ACC112 (cell line): ENCODE measurements around the gene DENND1A.
"Not testable (repeated sequence)": the region's sequence is repeated elsewhere in the genome, so short reads cannot be mapped to it uniquely, and the experiment has no call there.

ENCODE experiments used
- H2AFZ ChIP-seq: fragments of 200-600 bp; sonication (generic); one replicate; pipeline ENCODE4 v1.6.0; 2017; ENCODE audit warnings: antibody characterized with exemption, low read length; ENCODE audit not compliant: unreplicated experiment
- H3K27ac ChIP-seq: fragments of 200-600 bp; sonication (generic); 2 replicates; pipeline ENCODE4 v1.5.1; 2014; ENCODE audit warnings: low read depth, mild to moderate bottlenecking, antibody characterized with exemption, low read length, moderate library complexity
- H3K27me3 ChIP-seq: fragments of 200-600 bp; sonication (generic); 2 replicates; pipeline ENCODE4 v1.6.1; 2014; ENCODE audit warnings: mild to moderate bottlenecking, antibody characterized with exemption, low read length, moderate library complexity, mixed read lengths; ENCODE audit not compliant: insufficient read depth
- H3K36me3 ChIP-seq: fragments of 200-600 bp; sonication (generic); 2 replicates; pipeline ENCODE4 v1.6.1; 2016; ENCODE audit warnings: mild to moderate bottlenecking, antibody characterized with exemption, low read length, moderate library complexity, mixed read lengths; ENCODE audit not compliant: insufficient read depth
- H3K4me1 ChIP-seq: fragments of 200-600 bp; sonication (generic); one replicate; pipeline ENCODE4 v1.6.1; 2016; ENCODE audit warnings: low read length, mixed read lengths; ENCODE audit not compliant: insufficient read depth, unreplicated experiment, control insufficient read depth
- H3K4me3 ChIP-seq: fragments of 200-600 bp; sonication (generic); 2 replicates; pipeline ENCODE4 v1.5.1; 2014; ENCODE audit warnings: mild to moderate bottlenecking, low read depth, low read length
- H3K79me2 ChIP-seq: fragments of 200-600 bp; sonication (generic); one replicate; pipeline ENCODE4 v1.6.0; 2016; ENCODE audit warnings: low read length; ENCODE audit not compliant: control insufficient read depth, unreplicated experiment, insufficient read depth

Gene DENND1A

GRCh38 chr9:123400926-123401503 lies 528.9 kb downstream of the DENND1A start:
- Histone ChIP-seq H3K4me1 (no peaks in the 10 kb centered on the region), H3K79me2 (no peaks in the 10 kb centered on the region), H3K4me3 (no peak overlapping the region), H3K27me3 (no peaks in the 10 kb centered on the region), H3K27ac (no peak overlapping the region), H3K36me3 (no peaks in the 10 kb centered on the region), H2AFZ (no peak overlapping the region)

DNA sequence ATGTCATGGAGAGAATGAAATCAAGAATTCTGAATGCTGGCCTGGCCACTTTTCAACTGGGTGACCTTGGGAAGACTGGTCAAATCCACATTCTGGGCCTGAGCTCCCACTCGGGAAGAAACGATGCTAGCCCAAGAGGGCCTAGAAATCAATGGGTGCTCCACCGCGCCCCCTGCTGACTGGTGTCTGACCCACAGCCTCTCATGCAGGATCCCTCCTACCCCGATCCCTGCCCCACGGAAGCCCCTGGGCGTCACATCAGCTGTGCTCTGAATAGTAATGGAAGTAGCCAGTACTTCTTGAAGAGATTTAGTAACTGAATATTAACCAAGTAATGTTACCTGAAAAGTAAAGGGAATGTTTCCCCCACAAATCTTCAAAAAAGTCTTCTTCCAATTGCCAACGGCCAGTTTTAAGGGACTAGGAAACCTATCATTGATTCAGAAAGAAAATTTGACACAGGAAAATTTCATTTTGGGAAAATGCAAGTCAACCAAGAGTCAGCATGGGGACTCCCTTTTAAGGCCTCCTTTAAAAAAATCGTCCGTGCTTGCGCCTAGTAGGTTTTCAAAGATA lies 530.0 kb downstream of the DENND1A start:
- Histone ChIP-seq H3K27ac (no peak overlapping the region), H3K4me1 (no peaks in the 10 kb centered on the region), H3K4me3 (no peak overlapping the region), H3K36me3 (no peaks in the 10 kb centered on the region), H2AFZ (no peak overlapping the region), H3K27me3 (no peaks in the 10 kb centered on the region), H3K79me2 (no peaks in the 10 kb centered on the region)

GRCh38 chr9:123398938-123399337 lies 531.0 kb downstream of the DENND1A start:
- H3K79me2 ChIP-seq, H3K27ac ChIP-seq, H2AFZ ChIP-seq, H3K4me3 ChIP-seq, H3K4me1 ChIP-seq, H3K27me3 ChIP-seq, H3K36me3 ChIP-seq: not testable (repeated sequence)

DNA sequence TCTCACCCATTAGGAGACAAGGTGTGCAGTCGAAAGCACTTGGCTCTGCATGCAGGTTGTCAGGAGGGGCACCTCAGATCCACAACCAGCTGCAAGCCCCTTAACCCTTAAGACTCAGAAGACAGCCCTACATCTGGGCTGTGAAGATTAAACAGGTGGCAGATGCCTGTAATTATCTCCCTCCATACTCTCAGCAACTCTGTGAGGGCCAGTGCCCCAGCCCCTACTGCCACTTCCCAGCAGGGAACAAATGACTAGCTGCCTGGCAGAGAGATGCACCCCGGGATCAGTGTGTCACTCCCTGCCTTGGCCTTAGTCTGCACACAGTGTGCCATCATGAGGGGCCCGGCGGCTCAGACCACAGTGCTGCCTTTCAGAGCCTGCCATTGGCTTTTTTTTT lies 532.0 kb downstream of the DENND1A start:
- H3K4me1 ChIP-seq = no peaks in the 10 kb centered on the region
- no peak overlapping the region for H2AFZ ChIP-seq
- H3K79me2 ChIP-seq = no peaks in the 10 kb centered on the region
- no peaks in the 10 kb centered on the region for H3K27me3 ChIP-seq
- H3K4me3 ChIP-seq = no peak overlapping the region
- no peaks in the 10 kb centered on the region for H3K36me3 ChIP-seq
- no peak overlapping the region for H3K27ac ChIP-seq

DNA sequence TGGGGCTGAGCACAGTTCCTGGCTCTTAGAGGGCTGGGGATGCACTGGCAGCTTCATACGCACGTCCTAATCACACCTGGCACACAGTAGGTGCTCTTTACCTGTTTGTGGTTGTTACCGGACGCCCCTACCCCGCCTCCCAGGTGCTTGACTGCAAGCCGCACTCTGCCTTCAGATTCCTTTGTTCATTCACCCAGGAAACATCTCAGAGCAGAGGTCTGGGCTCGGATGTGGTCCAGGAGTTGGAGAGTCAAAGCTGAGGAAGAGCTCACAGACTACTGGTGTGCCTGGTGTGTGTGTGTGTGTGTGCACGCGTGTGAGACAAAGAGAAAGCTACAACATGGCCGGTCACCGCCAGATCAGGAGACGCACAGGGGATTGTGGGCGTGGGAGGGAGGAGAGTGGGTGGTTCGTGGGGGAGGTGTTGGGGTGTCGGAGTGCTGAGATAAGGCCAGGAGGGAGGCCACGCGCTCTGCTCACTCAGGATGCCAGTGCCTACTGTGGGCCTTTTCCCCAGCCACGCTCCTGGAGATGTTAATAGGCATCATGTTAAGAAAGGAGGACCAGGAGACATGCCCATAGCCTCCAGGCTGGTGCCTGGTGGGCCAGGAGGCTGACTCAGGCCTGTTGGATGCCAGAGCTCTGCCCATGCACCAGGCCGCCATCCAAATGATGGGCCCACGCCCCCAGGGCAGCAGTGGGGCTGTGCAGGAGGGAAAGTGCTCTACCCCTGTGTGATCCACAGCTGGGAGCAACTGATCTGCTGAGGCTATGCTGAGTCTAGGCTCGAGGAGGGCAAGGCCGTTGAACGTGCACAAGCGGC lies 534.0 kb downstream of the DENND1A start:
- Histone ChIP-seq H3K27ac (no peak overlapping the region), H3K27me3 (no peaks in the 10 kb centered on the region), H3K36me3 (no peaks in the 10 kb centered on the region), H3K79me2 (no peaks in the 10 kb centered on the region), H3K4me1 (no peaks in the 10 kb centered on the region), H3K4me3 (no peak overlapping the region), H2AFZ (no peak overlapping the region)

DNA sequence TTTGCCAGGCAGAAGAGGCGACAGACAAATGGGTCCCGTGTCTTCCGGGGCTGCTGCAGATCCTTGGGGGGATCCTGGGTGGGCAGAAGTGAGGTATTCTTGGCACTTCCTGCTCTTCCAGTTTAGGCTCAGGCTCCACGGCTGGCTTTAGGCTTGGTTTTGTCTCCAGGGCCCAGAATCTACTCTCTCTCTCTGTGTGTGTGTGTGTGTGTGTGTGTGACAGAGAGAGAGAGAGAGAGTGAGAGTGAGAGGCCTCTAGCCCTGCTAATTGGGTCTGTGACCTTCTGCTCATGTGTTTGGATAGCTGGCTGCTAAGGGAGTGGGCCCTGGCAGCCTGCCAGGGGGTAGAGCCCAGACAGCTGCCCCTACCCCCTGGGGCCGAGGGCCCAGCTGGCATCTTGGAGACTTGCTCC lies 534.6 kb downstream of the DENND1A start:
- no peaks in the 10 kb centered on the region for H3K4me1 ChIP-seq
- no peak overlapping the region for H3K4me3 ChIP-seq
- no peaks in the 10 kb centered on the region for H3K36me3 ChIP-seq
- no peaks in the 10 kb centered on the region for H3K27me3 ChIP-seq
- H3K79me2 ChIP-seq = no peaks in the 10 kb centered on the region
- H2AFZ ChIP-seq = no peak overlapping the region
- H3K27ac ChIP-seq = no peak overlapping the region

DNA sequence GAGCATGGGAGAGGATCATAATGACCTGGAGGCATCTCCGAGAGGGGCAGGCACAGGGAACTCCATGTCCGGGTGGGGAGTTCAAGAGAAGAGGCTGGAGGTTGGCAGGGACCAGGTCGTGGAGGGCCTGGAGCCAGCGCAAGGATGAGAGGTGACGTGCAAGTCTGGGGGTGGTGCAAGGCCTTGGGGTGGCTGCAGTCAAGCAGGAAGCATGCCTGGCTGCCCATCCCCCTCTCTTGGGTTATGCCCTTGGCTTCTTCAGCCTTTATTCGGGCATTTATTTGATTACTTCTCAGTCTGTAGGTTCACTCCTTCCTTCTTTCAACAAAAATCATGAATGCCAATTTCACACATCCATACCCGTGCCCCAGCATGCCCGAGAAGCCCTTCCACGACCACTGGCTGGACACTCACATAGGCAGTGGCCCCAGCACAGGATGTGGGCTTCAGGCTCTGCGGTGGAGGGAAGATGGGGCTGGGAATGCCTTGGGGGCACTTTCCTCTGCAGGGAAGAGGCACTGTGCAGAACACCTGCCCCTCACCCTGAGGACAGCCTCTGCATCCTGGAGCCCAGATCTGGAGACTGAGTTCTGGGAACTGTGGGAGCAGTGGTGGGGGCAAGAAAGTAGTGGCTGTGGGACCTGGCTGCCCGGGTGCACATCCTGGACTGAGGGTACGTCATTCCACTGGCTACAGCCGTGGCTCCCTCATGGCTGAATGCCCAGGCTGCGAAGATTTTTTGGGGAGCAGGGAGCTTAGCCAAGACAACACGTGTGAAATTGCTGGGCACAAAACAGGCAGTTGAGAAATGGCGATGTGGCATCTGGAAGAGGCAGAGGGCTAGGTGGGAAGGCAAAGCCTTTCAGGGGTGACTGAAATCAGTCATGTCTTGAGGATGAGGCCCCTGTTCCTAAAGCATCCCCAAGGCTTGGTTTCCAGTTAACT lies 535.4 kb downstream of the DENND1A start:
- Histone ChIP-seq H3K4me3 (no peak overlapping the region), H3K4me1 (no peaks in the 10 kb centered on the region), H3K27me3 (no peaks in the 10 kb centered on the region), H3K79me2 (no peaks in the 10 kb centered on the region), H3K36me3 (no peaks in the 10 kb centered on the region), H3K27ac (no peak overlapping the region), H2AFZ (no peak overlapping the region)

DNA sequence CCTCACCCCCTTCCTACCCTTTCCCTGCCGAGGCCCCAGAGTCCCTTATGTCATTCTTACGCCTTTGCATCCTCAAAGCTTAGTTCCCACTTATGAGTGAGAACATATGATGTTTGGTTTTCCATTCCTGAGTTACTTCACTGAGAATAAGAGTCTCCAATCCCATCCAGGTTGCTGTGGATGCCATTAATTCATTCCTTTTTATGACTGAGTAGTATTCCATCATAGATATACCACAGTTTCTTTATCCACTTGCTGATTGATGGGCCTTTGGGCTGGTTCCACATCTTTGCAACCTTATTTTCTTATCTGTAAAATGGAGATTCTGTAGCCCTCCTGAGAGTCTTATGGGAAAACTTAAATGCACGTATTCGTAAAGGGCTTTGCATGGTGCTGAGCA lies 537.1 kb downstream of the DENND1A start:
- H3K27me3 ChIP-seq = no peaks in the 10 kb centered on the region
- no peak overlapping the region for H2AFZ ChIP-seq
- no peak overlapping the region for H3K4me3 ChIP-seq
- H3K36me3 ChIP-seq = no peaks in the 10 kb centered on the region
- H3K4me1 ChIP-seq = no peaks in the 10 kb centered on the region
- H3K79me2 ChIP-seq = no peaks in the 10 kb centered on the region
- no peak overlapping the region for H3K27ac ChIP-seq

GRCh38 chr9:123391946-123392345 lies 538.0 kb downstream of the DENND1A start:
- H2AFZ ChIP-seq = no peak overlapping the region
- no peaks in the 10 kb centered on the region for H3K4me1 ChIP-seq
- no peak overlapping the region for H3K27ac ChIP-seq
- H3K27me3 ChIP-seq = no peaks in the 10 kb centered on the region
- H3K36me3 ChIP-seq = no peaks in the 10 kb centered on the region
- H3K79me2 ChIP-seq = no peaks in the 10 kb centered on the region
- no peak overlapping the region for H3K4me3 ChIP-seq

- no peaks in the 10 kb centered on the region for H3K4me1 ChIP-seq
- H2AFZ ChIP-seq = no peak overlapping the region
- H3K79me2 ChIP-seq = no peaks in the 10 kb centered on the region
- no peaks in the 10 kb centered on the region for H3K27me3 ChIP-seq
- H3K36me3 ChIP-seq = no peaks in the 10 kb centered on the region
- H3K4me3 ChIP-seq = no peak overlapping the region
- H3K27ac ChIP-seq = no peak overlapping the region
Measured at GRCh38 chr9:123391233-123391632, 538.7 kb downstream of the DENND1A start.
